HCT116 (cell line): Measurements from ENCODE around the gene MGME1.
A peak's percentile ranks its signal among the peaks of the same experiment; 100 is the strongest.

Source experiments
- CEBPB ChIP-seq: IDR thresholded peaks from 2 replicates; pipeline ENCODE4 v1.6.1; 2012; ENCODE audit warnings: low read depth
- EZH2 ChIP-seq: fragments of 200-600 bp; sonication (generic); IDR thresholded peaks from 2 replicates; pipeline ENCODE4 v1.6.1; 2017; ENCODE audit warnings: antibody characterized with exemption, mixed run types
- EZH2phosphoT487 ChIP-seq: fragments of 200-600 bp; IDR thresholded peaks from 2 replicates; pipeline ENCODE4 v1.6.1; 2018; ENCODE audit warnings: antibody characterized with exemption, borderline replicate concordance
- POLR2A ChIP-seq: IDR thresholded peaks from 2 replicates; pipeline ENCODE4 v1.7.0; 2011; ENCODE audit warnings: borderline replicate concordance; ENCODE audit not compliant: insufficient read depth, insufficient read length; ENCODE audit errors: extremely low read depth
- POLR2AphosphoS5 ChIP-seq: IDR thresholded peaks from 2 replicates; pipeline ENCODE4 v1.6.1; 2011; ENCODE audit warnings: mild to moderate bottlenecking, low read depth, low read length, moderate library complexity
- RAD21 ChIP-seq: IDR thresholded peaks from 2 replicates; pipeline ENCODE4 v1.6.1; 2012; ENCODE audit warnings: low read depth, mild to moderate bottlenecking
- SIN3A ChIP-seq: IDR thresholded peaks from 2 replicates; pipeline ENCODE4 v1.6.1; 2012; ENCODE audit warnings: low read depth
- YY1 ChIP-seq: IDR thresholded peaks from 2 replicates; pipeline ENCODE4 v1.6.1; 2011; ENCODE audit warnings: low read length, low read depth, moderate library complexity, mild to moderate bottlenecking; ENCODE audit not compliant: insufficient replicate concordance; ENCODE audit errors: extremely low read depth
- ZNF274 ChIP-seq: fragments of 200-500 bp; sonication (Bioruptor generic); IDR thresholded peaks from 2 replicates; pipeline ENCODE4 v1.6.1; 2014; ENCODE audit warnings: mild to moderate bottlenecking, low read depth, low read length, inconsistent platforms
- TF ChIP-seq, protein P1 (sequence below), 3 experiments: fragments of 200-600 bp in 1 of 3; sonication (generic) in 1 of 3; IDR thresholded peaks in 2 of 3; conservative IDR thresholded peaks in 1 of 3; 2 replicates each; pipeline ENCODE4 v1.5.1; 2012 to 2017; ENCODE audit warnings: low read depth in 2 of 3, low read length in 2 of 3, antibody characterized with exemption in 1 of 3, borderline replicate concordance in 1 of 3, control low read depth in 1 of 3, mild to moderate bottlenecking in 1 of 3, mixed read lengths in 1 of 3, mixed run types in 1 of 3, moderate library complexity in 1 of 3; ENCODE audit not compliant: insufficient read depth in 1 of 3
- TF ChIP-seq, protein P2 (sequence below): IDR thresholded peaks from 2 replicates; pipeline ENCODE4 v1.6.1; 2012

DNA sequence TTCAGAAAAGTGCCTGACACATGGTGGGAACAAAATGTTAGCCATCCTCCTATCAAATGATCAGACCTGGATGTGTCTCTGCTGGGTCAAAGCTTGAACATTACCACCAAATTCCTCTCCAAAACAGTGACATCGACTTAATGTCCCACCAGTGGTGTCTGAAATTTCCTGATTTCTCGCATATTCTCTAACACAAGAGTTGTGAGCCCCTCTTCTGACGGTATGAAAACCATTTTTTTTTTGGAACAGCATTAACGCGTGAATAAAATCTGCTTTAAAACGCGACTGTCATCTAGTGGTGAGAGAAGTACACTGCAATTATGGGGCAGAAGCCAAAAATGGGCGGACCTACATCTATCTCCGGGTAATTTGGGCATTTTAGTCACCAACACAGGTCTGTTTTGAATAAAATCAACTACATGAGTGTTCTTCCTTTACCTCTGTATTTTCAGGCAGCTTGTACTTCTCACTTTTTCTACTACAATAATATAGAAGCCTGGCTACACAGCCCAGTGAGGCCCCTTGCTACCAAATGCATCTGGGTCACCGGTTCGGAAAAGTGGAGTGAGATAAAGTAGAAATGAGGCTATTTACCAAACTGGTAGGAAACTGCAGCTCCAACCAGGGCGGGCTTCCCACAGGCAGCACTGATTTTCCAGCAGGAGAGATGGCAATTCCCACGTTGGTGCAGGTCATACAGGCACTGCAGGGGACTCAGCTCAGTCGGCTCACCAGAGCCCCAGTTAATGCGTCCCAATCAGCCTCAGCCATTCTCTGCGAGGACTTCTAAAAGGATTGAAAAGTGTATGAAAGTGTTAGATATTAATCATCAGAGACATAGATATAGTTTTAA lies 27.4 kb downstream of the MGME1 start:
- TF ChIP-seq POLR2A, result no peak
- TF ChIP-seq EZH2phosphoT487, result no peak
- no peak for TF ChIP-seq CEBPB
- TF ChIP-seq RAD21, result peak; percentile 85
- TF ChIP-seq, protein P1, sequence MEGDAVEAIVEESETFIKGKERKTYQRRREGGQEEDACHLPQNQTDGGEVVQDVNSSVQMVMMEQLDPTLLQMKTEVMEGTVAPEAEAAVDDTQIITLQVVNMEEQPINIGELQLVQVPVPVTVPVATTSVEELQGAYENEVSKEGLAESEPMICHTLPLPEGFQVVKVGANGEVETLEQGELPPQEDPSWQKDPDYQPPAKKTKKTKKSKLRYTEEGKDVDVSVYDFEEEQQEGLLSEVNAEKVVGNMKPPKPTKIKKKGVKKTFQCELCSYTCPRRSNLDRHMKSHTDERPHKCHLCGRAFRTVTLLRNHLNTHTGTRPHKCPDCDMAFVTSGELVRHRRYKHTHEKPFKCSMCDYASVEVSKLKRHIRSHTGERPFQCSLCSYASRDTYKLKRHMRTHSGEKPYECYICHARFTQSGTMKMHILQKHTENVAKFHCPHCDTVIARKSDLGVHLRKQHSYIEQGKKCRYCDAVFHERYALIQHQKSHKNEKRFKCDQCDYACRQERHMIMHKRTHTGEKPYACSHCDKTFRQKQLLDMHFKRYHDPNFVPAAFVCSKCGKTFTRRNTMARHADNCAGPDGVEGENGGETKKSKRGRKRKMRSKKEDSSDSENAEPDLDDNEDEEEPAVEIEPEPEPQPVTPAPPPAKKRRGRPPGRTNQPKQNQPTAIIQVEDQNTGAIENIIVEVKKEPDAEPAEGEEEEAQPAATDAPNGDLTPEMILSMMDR (IDR thresholded peaks at IDR 0.05 in 2 of 3, conservative IDR thresholded peaks at IDR 0.05 in 1 of 3; ENCODE audit: borderline replicate concordance in 1 of 3, insufficient read depth in 1 of 3, low read depth in 2 of 3, low read length in 2 of 3), result peak; percentile 81 to 96 (median 92)
- TF ChIP-seq EZH2, result no peak
- TF ChIP-seq POLR2AphosphoS5, result no peak
- no peak for TF ChIP-seq SIN3A
- TF ChIP-seq, protein P2, sequence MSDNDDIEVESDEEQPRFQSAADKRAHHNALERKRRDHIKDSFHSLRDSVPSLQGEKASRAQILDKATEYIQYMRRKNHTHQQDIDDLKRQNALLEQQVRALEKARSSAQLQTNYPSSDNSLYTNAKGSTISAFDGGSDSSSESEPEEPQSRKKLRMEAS, result no peak
- no peak for TF ChIP-seq ZNF274
- TF ChIP-seq YY1, result no peak
